OCI-LY1 (cell line): ENCODE results near the gene FAM151A.

Experiments
- H2AFZ ChIP-seq: fragments of 200-600 bp; sonication (generic), shearing (Covaris generic); 2 replicates; pipeline ENCODE4 v1.6.0; 2014; ENCODE audit warnings: antibody characterized with exemption, mild to moderate bottlenecking, low read length
- H3F3A ChIP-seq: fragments of 200-600 bp; sonication (generic), shearing (Covaris generic); 2 replicates; pipeline ENCODE4 v1.6.0; 2014; ENCODE audit warnings: mild to moderate bottlenecking, antibody characterized with exemption, low read length, moderate library complexity; ENCODE audit not compliant: insufficient read depth
- H3K27ac ChIP-seq: fragments of 200-600 bp; sonication (generic); 2 replicates; pipeline ENCODE4 v1.5.1; 2014; ENCODE audit warnings: low read length, mixed run types, mild to moderate bottlenecking, low read depth; ENCODE audit not compliant: poor library complexity, severe bottlenecking
- H3K27me3 ChIP-seq: fragments of 200-600 bp; sonication (generic); 2 replicates; pipeline ENCODE4 v1.6.0; 2014; ENCODE audit warnings: antibody characterized with exemption, mild to moderate bottlenecking, low read length, moderate library complexity; ENCODE audit not compliant: insufficient read depth
- H3K36me3 ChIP-seq: fragments of 200-600 bp; sonication (generic); 2 replicates; pipeline ENCODE4 v1.6.1; 2014; ENCODE audit warnings: mild to moderate bottlenecking, antibody characterized with exemption, low read length, moderate library complexity, mixed read lengths; ENCODE audit not compliant: insufficient read depth
- H3K4me1 ChIP-seq: fragments of 200-600 bp; sonication (generic); 2 replicates; pipeline ENCODE4 v1.5.1; 2014; ENCODE audit warnings: mild to moderate bottlenecking, low read length, moderate library complexity; ENCODE audit not compliant: insufficient read depth, severe bottlenecking
- H3K4me2 ChIP-seq: fragments of 200-600 bp; sonication (generic), shearing (Covaris generic); 2 replicates; pipeline ENCODE4 v1.6.1; 2014; ENCODE audit warnings: low read length
- H3K4me3 ChIP-seq: fragments of 200-600 bp; sonication (generic); 2 replicates; pipeline ENCODE4 v1.5.1; 2014; ENCODE audit warnings: low read length, low read depth, mild to moderate bottlenecking, mixed read lengths; ENCODE audit not compliant: poor library complexity, severe bottlenecking
- H3K79me2 ChIP-seq: fragments of 200-600 bp; shearing (Covaris generic); 2 replicates; pipeline ENCODE4 v1.6.1; 2016; ENCODE audit warnings: mixed run types, low read length, mixed read lengths; ENCODE audit not compliant: insufficient read depth
- H3K9ac ChIP-seq: fragments of 200-600 bp; sonication (generic), shearing (Covaris generic); 2 replicates; pipeline ENCODE4 v1.6.1; 2014; ENCODE audit warnings: mild to moderate bottlenecking, low read length, mixed read lengths
- H3K9me2 ChIP-seq: fragments of 200-600 bp; sonication (generic), shearing (Covaris generic); 2 replicates; pipeline ENCODE4 v1.6.1; 2014; ENCODE audit warnings: low read depth, mild to moderate bottlenecking, low read length, mixed read lengths
- H3K9me3 ChIP-seq: fragments of 200-600 bp; shearing (Covaris generic); 2 replicates; pipeline ENCODE4 v1.6.1; 2014; ENCODE audit warnings: low read length, mixed read lengths
- H4K20me1 ChIP-seq: fragments of 200-600 bp; sonication (generic), shearing (Covaris generic); 2 replicates; pipeline ENCODE4 v1.6.0; 2016; ENCODE audit warnings: mild to moderate bottlenecking, low read length; ENCODE audit not compliant: insufficient read depth
- EZH2 ChIP-seq: fragments of 200-600 bp; sonication (generic), shearing (Covaris generic); IDR thresholded peaks from 2 replicates; pipeline ENCODE4 v1.8.0; 2017; ENCODE audit warnings: borderline replicate concordance, mixed run types, mild to moderate bottlenecking, antibody characterized with exemption, low read length, moderate library complexity, mixed read lengths
- TF ChIP-seq, protein P1 (sequence below): fragments of 200-600 bp; sonication (generic), shearing (Covaris generic); IDR thresholded peaks from 2 replicates; pipeline ENCODE4 v1.5.1; 2017; ENCODE audit warnings: mild to moderate bottlenecking, antibody characterized with exemption, low read length, moderate library complexity, mixed read lengths

Gene FAM151A

DNA sequence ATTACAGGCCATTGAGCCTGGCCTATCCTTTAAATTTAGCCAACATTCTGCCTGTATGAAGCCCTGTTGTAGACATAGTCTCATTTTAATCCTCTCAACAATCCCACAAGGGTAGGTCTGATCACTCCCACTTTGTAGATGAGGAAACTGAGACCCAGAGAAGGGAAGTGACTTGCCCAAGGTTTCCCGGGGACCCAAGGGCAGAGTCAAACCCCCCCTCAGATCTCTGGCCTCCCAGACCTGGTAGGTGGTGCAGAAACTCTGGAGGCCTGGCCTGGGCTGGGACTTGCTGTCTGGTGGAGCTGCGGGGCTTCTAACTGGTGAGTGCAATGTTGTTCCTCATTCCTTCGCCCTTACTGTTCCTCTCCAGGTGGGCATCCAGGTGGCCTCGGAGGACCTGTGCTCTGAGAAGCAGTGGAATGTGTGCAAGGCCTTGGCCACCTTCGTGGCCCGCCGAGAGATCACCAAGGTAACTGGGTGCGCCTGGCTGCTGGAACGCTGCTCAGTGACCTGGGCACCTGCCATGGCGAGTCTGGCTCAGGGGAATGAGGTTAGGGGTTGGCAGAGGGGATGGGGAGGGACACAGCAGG, 29.7 kb downstream of the FAM151A start:
- no peaks in the 10 kb centered on the region for H3K79me2 ChIP-seq
- no peaks in the 10 kb centered on the region for H4K20me1 ChIP-seq
- H3K27me3 ChIP-seq, result no peaks in the 10 kb centered on the region
- H3K9ac ChIP-seq, result no peak overlapping the region
- H3K36me3 ChIP-seq, result no peaks in the 10 kb centered on the region
- no peak overlapping the region for H3K4me2 ChIP-seq
- H3K9me3 ChIP-seq, result no peaks in the 10 kb centered on the region
- H3F3A ChIP-seq, result no peaks in the 10 kb centered on the region
- H2AFZ ChIP-seq, result no peak overlapping the region
- no peaks in the 10 kb centered on the region for H3K4me1 ChIP-seq
- H3K27ac ChIP-seq, result no peak overlapping the region
- TF ChIP-seq, protein P1, sequence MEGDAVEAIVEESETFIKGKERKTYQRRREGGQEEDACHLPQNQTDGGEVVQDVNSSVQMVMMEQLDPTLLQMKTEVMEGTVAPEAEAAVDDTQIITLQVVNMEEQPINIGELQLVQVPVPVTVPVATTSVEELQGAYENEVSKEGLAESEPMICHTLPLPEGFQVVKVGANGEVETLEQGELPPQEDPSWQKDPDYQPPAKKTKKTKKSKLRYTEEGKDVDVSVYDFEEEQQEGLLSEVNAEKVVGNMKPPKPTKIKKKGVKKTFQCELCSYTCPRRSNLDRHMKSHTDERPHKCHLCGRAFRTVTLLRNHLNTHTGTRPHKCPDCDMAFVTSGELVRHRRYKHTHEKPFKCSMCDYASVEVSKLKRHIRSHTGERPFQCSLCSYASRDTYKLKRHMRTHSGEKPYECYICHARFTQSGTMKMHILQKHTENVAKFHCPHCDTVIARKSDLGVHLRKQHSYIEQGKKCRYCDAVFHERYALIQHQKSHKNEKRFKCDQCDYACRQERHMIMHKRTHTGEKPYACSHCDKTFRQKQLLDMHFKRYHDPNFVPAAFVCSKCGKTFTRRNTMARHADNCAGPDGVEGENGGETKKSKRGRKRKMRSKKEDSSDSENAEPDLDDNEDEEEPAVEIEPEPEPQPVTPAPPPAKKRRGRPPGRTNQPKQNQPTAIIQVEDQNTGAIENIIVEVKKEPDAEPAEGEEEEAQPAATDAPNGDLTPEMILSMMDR, result no peak
- no peak for TF ChIP-seq EZH2
- no peak overlapping the region for H3K4me3 ChIP-seq
- no peaks in the 10 kb centered on the region for H3K9me2 ChIP-seq

DNA sequence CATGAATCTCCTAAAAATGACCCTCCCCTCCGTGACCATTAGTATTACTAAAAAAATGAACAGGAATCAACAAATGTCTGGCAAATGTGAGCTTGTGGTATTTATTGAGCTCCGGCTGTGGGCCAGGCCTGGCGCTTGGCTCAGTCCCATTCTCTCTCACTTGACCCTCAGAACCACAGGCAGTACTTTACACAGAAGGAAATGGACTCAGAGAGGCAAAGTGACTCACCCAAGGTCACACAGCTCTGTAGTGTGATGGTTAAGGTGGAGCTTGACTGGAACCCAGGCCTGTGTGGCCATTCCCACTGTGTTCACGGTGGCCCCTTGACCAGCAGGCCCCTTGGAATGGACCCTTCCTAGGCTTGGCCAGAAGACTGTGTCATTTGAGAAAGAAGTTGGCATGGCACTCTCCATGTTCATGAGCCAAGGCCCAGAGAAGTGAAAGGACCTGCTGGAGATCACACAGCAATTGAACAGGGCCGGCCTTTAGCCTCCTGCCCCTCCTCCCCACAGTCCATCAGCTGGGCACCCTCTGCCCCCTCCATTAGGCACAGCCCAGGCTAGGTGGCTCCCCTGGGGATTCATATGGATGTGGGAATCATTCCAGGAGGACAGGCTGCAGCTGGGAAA, 32.1 kb downstream of the FAM151A start:
- no peak overlapping the region for H3K4me3 ChIP-seq
- H3K4me2 ChIP-seq, result no peak overlapping the region
- H3K4me1 ChIP-seq, result no peaks in the 10 kb centered on the region
- no peak overlapping the region for H3K27ac ChIP-seq
- no peak for TF ChIP-seq EZH2
- TF ChIP-seq, protein P1, result no peak
- H3K36me3 ChIP-seq, result no peaks in the 10 kb centered on the region
- no peak overlapping the region for H3K9ac ChIP-seq
- H2AFZ ChIP-seq, result no peak overlapping the region
- no peaks in the 10 kb centered on the region for H3K9me2 ChIP-seq
- H3K9me3 ChIP-seq, result no peaks in the 10 kb centered on the region
- no peaks in the 10 kb centered on the region for H3F3A ChIP-seq
- no peaks in the 10 kb centered on the region for H4K20me1 ChIP-seq
- H3K79me2 ChIP-seq, result no peaks in the 10 kb centered on the region
- no peaks in the 10 kb centered on the region for H3K27me3 ChIP-seq

DNA sequence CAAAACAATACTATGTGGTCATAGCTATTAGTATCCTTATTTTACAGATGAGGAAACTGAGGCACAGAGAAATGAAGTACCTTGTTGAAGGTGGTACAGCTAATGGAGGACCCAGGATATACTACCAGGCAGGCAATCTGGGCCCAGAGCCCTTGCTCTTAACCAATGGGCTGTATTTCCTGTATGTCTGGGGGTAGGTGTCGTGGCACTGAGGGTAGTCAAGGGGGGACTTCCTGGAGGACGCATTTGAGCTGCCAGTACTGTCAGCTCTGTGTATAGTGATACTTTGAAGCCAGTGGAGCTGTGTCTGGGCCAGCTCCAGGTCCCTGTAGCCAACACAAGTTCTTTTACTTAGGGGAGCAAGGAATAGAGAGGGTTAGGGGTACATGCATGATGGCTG, 34.9 kb downstream of the FAM151A start:
- TF ChIP-seq, protein P1, result no peak
- no peak for TF ChIP-seq EZH2
- 0 out of 2 replicates have a peak, but pooled peaks cover 4% of the 10 kb centered on the region for H3K27me3 ChIP-seq
- no peaks in the 10 kb centered on the region for H4K20me1 ChIP-seq
- no peaks in the 10 kb centered on the region for H3F3A ChIP-seq
- no peak overlapping the region for H3K4me2 ChIP-seq
- no peaks in the 10 kb centered on the region for H3K9me2 ChIP-seq
- no peak overlapping the region for H3K9ac ChIP-seq
- no peaks in the 10 kb centered on the region for H3K4me1 ChIP-seq
- H3K4me3 ChIP-seq, result no peak overlapping the region
- no peaks in the 10 kb centered on the region for H3K9me3 ChIP-seq
- H2AFZ ChIP-seq, result no peak overlapping the region
- H3K36me3 ChIP-seq, result no peaks in the 10 kb centered on the region
- no peak overlapping the region for H3K27ac ChIP-seq
- H3K79me2 ChIP-seq, result no peaks in the 10 kb centered on the region
